Lower leg skin (tissue), 3 donors: ENCODE measurements around the gene TMEM269.
"Not testable (repeated sequence)": the region's sequence is repeated elsewhere in the genome, so short reads cannot be mapped to it uniquely, and the experiment has no call there.

ENCODE experiments used
- POLR2A ChIP-seq, 2 donors: fragments of 450-650 bp; IDR thresholded peaks; one replicate each; pipeline ENCODE4 v1.6.1; 2016 to 2017; ENCODE audit warnings: antibody characterized with exemption in 2 of 2, mild to moderate bottlenecking in 1 of 2, moderate library complexity in 1 of 2
- TF ChIP-seq, protein P1 (sequence below), 3 donors: fragments of 450-650 bp; IDR thresholded peaks; one replicate each; pipeline ENCODE4 v1.5.1; 2016; ENCODE audit warnings: antibody characterized with exemption in 3 of 3, mild to moderate bottlenecking in 3 of 3, moderate library complexity in 2 of 3

DNA sequence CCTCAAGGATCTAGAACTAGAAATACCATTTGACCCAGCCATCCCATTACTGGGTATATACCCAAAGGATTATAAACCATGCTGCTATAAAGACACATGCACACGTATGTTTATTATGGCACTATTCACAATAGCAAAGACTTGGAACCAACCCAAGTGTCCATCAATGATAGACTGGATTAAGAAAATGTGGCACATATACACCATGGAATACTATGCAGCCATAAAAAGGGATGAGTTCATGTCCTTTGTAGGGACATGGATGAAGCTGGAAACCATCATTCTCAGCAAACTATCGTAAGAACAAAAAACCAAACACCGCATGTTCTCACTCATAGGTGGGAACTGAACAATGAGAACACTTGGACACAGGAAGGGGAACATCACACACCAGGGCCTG lies 30.0 kb downstream of the TMEM269 start:
- not testable (repeated sequence) for TF ChIP-seq POLR2A (IDR thresholded peaks at IDR 0.05)
- TF ChIP-seq, protein P1, sequence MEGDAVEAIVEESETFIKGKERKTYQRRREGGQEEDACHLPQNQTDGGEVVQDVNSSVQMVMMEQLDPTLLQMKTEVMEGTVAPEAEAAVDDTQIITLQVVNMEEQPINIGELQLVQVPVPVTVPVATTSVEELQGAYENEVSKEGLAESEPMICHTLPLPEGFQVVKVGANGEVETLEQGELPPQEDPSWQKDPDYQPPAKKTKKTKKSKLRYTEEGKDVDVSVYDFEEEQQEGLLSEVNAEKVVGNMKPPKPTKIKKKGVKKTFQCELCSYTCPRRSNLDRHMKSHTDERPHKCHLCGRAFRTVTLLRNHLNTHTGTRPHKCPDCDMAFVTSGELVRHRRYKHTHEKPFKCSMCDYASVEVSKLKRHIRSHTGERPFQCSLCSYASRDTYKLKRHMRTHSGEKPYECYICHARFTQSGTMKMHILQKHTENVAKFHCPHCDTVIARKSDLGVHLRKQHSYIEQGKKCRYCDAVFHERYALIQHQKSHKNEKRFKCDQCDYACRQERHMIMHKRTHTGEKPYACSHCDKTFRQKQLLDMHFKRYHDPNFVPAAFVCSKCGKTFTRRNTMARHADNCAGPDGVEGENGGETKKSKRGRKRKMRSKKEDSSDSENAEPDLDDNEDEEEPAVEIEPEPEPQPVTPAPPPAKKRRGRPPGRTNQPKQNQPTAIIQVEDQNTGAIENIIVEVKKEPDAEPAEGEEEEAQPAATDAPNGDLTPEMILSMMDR (IDR thresholded peaks at IDR 0.05) = not testable (repeated sequence)
